Prostate gland (tissue), 2 donors: ENCODE data around the gene SLC6A7. TPM values are rescaled to one million over a fixed set of nuclear protein-coding genes. Genes with fewer than 3 reads are reported as not detected.
A peak's percentile ranks its signal among the peaks of the same experiment; 100 is the strongest.

ENCODE experiments used
- DNase-seq: peaks from one replicate; pipeline ENCODE4 v3.0.0-alpha.2; 2019; ENCODE audit warnings: low spot score
- H3K27ac ChIP-seq, 2 donors: fragments of 200-600 bp; sonication (generic); 2 replicates each; pipeline ENCODE4 v1.5.1; 2017 to 2019
- H3K27me3 ChIP-seq: fragments of 200-600 bp; sonication (generic); replicated peaks from 2 replicates; pipeline ENCODE4 v1.5.1; 2019; ENCODE audit not compliant: insufficient read depth
- H3K36me3 ChIP-seq, 2 donors: fragments of 200-600 bp; sonication (generic); 1 replicate in 1 of 2; 2 replicates in 1 of 2; pipeline versions ENCODE4 v1.5.1 to v1.8.1; 2017 to 2019
- H3K4me1 ChIP-seq: fragments of 200-600 bp; sonication (generic); replicated peaks from 2 replicates; pipeline ENCODE4 v1.5.1; 2019
- H3K4me3 ChIP-seq, 2 donors: fragments of 200-600 bp; sonication (generic); 2 replicates each; pipeline ENCODE4 v1.5.1; 2017 to 2019
- H3K9me3 ChIP-seq: fragments of 200-600 bp; sonication (generic); 2 replicates; pipeline ENCODE4 v1.5.1; 2017
- CTCF ChIP-seq, 4 experiments: fragments of 200-600 bp in 2 of 4; fragments of 450-650 bp in 2 of 4; sonication (generic) in 2 of 4; IDR thresholded peaks; 1 replicate in 3 of 4; 2 replicates in 1 of 4; pipeline ENCODE4 v1.5.1; 2016 to 2019; ENCODE audit warnings: antibody characterized with exemption in 4 of 4, mild to moderate bottlenecking in 2 of 4, moderate library complexity in 2 of 4
- POLR2A ChIP-seq: fragments of 450-650 bp; IDR thresholded peaks from one replicate; pipeline ENCODE4 v1.6.1; 2016; ENCODE audit warnings: antibody characterized with exemption, mild to moderate bottlenecking
- POLR2AphosphoS5 ChIP-seq: sonication (generic); formaldehyde crosslinking; IDR thresholded peaks from one replicate; pipeline ENCODE4 v1.6.1; 2017; ENCODE audit warnings: antibody characterized with exemption
- WGBS: methylation state at CpG from one replicate; pipeline ENCODE4 v1.1.5; 2018; 5-methylcytosine and 5-hydroxymethylcytosine counted together
- intact Hi-C: fragments of 100-400 bp; cut with DNase I; formaldehyde crosslinking; loops from one replicate; pipeline ENCODE4 v1.14.2; 2022
- total RNA-seq, 2 donors: library from RNA; depleted of rRNA; stranded (reverse); fragments of >200 nt; gene quantifications; one replicate each; pipeline ENCODE4 v1.1.0, GENCODE V29; 2016

The SLC6A7 gene
- total RNA-seq, 2 donors from 2014 or later, result not detected

- TF ChIP-seq POLR2A, result no peak
- TF ChIP-seq POLR2AphosphoS5, result no peak
- no peak for TF ChIP-seq CTCF (IDR thresholded peaks at IDR 0.05)
- no peaks in the 10 kb centered on the region for H3K9me3 ChIP-seq
- no peaks in the 10 kb centered on the region for H3K36me3 ChIP-seq
- intact Hi-C loops, result no loop called here
- H3K4me1 ChIP-seq, result no peaks in the 10 kb centered on the region
- H3K27me3 ChIP-seq, result no peaks in the 10 kb centered on the region
- DNase-seq, result no peak
- H3K27ac ChIP-seq, result no peak overlapping the region
- 79% methylated on average over 19 of the region's 19 CpGs for WGBS
- H3K4me3 ChIP-seq, result no peak overlapping the region
These were observed 18.6 kb downstream of the SLC6A7 start for GRCh38 chr5:150208187-150209098.

- intact Hi-C loops, result no loop called here
- H3K9me3 ChIP-seq, result no peaks in the 10 kb centered on the region
- no peaks in the 10 kb centered on the region for H3K36me3 ChIP-seq
- DNase-seq, result peak; percentile 51
- WGBS, result 65% methylated on average over 21 of the region's 21 CpGs
- H3K4me3 ChIP-seq, result no peak overlapping the region
- no peaks in the 10 kb centered on the region for H3K27me3 ChIP-seq
- no peak for TF ChIP-seq CTCF (IDR thresholded peaks at IDR 0.05)
- TF ChIP-seq POLR2AphosphoS5, result peak; percentile 52
- no peak for TF ChIP-seq POLR2A
- no peak overlapping the region for H3K27ac ChIP-seq
- H3K4me1 ChIP-seq, result no peaks in the 10 kb centered on the region
These were observed 19.3 kb downstream of the SLC6A7 start for GRCh38 chr5:150209099-150209635.

- Histone ChIP-seq H3K27me3 (no peaks in the 10 kb centered on the region), H3K27ac (no peak overlapping the region), H3K9me3 (no peaks in the 10 kb centered on the region), H3K4me1 (no peaks in the 10 kb centered on the region), H3K4me3 (no peak overlapping the region), H3K36me3 (no peaks in the 10 kb centered on the region)
- 81% methylated on average over 6 of the region's 6 CpGs for WGBS
- intact Hi-C loops, result loop anchor here (10.0 kb wide), 1 partner anchor 186 kb away; no protein-coding TSS in a partner anchor
- TF ChIP-seq CTCF (IDR thresholded peaks at IDR 0.05) (no peak), POLR2A (no peak), POLR2AphosphoS5 (no peak)
- DNase-seq, result no peak
These were observed 20.8 kb downstream of the SLC6A7 start for GRCh38 chr5:150210644-150211043.

- intact Hi-C loops, result loop anchor here (10.0 kb wide), 1 partner anchor 187 kb away; no protein-coding TSS in a partner anchor
- DNase-seq, result no peak
- 85% methylated on average over 15 of the region's 15 CpGs for WGBS
- Histone ChIP-seq H3K9me3 (no peaks in the 10 kb centered on the region), H3K27me3 (no peaks in the 10 kb centered on the region), H3K4me3 (no peak overlapping the region), H3K36me3 (no peaks in the 10 kb centered on the region), H3K27ac (no peak overlapping the region), H3K4me1 (no peaks in the 10 kb centered on the region)
- TF ChIP-seq CTCF (IDR thresholded peaks at IDR 0.05) (no peak), POLR2A (no peak), POLR2AphosphoS5 (no peak)
These were observed 21.5 kb downstream of the SLC6A7 start for GRCh38 chr5:150211156-150212030.
